ENCODE measurements around the gene HMGN5.

The HMGN5 gene

DNA sequence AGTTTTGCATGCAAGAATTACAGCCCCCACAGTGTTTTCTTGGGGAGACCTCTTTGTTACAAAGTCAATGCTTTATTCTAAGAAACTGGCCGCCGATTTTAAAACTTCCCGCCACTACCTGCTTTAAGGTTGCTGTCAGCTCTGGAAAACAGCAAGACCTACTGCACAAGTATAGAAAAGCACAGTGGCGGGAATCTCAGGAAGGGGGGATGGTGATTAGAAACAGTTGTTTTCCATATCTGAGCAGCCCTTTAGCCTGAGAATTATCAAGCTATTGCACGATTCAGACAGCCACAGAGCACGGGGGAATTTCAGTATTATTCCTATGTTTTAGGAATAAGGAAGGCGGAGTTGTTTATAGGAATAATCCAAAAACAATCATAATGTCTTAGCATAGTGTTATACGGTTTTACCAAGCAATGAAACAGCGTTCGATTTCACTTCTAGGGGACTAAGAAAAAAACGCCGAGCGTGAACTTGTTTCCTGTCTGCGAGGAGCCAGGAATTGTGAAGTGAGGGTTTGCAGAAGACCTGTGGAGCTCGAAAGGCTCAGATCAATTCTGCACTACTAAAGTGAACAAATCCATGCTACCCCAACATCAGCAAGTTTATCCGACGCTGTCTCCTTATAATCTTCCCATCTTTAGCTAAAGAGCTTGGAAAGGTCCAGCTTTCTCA lies 81.3 kb downstream of the HMGN5 start:
- no peak for DNase-seq (ENCODE audit: low spot score)

DNA sequence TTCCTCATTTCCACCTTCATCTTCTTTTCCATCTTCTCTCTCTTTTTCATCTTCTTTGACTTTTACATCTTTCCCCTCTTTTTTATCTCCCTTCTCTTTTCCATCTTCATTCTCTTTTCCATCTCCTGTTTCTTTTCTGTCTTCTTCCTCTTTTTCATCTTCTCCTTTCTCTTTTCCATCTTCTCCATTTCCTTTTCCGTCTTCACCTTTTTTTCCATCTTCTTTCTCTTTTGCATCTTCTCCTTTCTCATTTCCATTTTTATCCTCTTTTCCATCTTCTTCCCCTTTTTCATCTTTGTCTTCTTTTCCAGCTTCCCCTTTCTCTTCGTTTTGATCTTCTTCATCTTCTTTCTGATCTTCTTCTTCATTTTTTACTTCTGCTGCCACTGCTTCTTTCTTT lies 87.0 kb downstream of the HMGN5 start:
- no peak for DNase-seq (ENCODE audit: low spot score)

DNA sequence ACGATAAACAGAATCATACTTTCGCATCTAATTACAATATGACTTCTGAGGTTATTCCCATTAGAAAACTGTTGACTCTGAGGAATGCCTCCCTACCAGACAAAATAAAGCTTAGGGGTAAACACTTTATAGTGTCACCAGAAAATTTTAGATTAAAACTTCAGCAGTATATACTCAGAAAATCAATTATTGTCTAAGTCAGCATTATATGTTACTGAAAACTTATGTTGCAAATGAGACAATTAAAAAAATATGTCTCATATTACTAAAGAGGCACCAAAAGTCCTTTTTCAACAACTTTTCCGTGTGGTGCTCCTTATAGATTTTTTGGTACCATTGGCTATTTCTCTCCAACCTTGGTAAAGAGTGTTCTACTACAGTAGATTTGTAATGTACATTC lies 91.4 kb downstream of the HMGN5 start:
- no peak for DNase-seq (ENCODE audit: low spot score)

DNA sequence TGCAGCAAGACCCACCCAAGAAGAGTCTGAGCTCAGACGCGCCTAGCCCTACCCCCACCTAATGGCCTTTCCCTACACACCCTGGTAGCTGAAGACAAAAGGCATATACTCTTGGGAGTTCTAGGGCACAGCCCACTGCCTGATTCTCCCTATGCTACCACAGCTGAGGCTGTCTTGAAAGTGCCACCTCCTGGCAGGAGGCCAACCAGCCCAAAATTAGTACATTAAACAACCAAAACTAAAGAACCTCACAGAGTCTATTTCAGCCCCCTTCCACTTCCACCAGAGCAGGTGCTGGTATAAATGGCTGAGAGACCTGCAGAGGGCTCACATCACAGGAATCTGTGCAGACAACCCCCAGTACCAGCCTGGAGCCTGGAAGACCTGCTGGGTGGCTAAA lies 119.1 kb downstream of the HMGN5 start:
- DNase-seq (ENCODE audit: low spot score), result no peak
